ENCODE measurements around the gene CLDN11.

GRCh38 chr3:170437176-170437575, 18.5 kb downstream of the CLDN11 start:
- TF ChIP-seq, protein P1, sequence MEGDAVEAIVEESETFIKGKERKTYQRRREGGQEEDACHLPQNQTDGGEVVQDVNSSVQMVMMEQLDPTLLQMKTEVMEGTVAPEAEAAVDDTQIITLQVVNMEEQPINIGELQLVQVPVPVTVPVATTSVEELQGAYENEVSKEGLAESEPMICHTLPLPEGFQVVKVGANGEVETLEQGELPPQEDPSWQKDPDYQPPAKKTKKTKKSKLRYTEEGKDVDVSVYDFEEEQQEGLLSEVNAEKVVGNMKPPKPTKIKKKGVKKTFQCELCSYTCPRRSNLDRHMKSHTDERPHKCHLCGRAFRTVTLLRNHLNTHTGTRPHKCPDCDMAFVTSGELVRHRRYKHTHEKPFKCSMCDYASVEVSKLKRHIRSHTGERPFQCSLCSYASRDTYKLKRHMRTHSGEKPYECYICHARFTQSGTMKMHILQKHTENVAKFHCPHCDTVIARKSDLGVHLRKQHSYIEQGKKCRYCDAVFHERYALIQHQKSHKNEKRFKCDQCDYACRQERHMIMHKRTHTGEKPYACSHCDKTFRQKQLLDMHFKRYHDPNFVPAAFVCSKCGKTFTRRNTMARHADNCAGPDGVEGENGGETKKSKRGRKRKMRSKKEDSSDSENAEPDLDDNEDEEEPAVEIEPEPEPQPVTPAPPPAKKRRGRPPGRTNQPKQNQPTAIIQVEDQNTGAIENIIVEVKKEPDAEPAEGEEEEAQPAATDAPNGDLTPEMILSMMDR (IDR thresholded peaks at IDR 0.05; ENCODE audit: control extremely low read depth in 1 of 3, insufficient read depth in 1 of 3, low read depth in 1 of 3, low read length in 3 of 3) = no peak
- no peak for TF ChIP-seq YY1 (IDR thresholded peaks at IDR 0.05; ENCODE audit: low read depth, low read length)
- no peak for TF ChIP-seq POLR2AphosphoS5 (IDR thresholded peaks at IDR 0.05; ENCODE audit: low read depth, low read length)
- no peak for TF ChIP-seq TAF1 (IDR thresholded peaks at IDR 0.05; ENCODE audit: low read depth, low read length)
- TF ChIP-seq TBP (IDR thresholded peaks at IDR 0.05; ENCODE audit: low read depth, low read length) = no peak
- no peak for TF ChIP-seq HDAC2 (IDR thresholded peaks at IDR 0.05; ENCODE audit: borderline replicate concordance in 1 of 2, low read depth in 2 of 2, low read length in 2 of 2)

All from H1 (cell line).